Nephron progenitor cell (in vitro differentiated cells): ENCODE data around the gene ZNF385B.

ENCODE experiments used
- DNase-seq: peaks from one replicate; pipeline ENCODE4 v3.0.0; 2021
- H3K27ac Mint-ChIP-seq: 2 replicates; pipeline ENCODE4 v1.8.0; 2021; ENCODE audit warnings: mild to moderate bottlenecking, moderate library complexity, mixed read lengths
- H3K27me3 Mint-ChIP-seq: 2 replicates; pipeline ENCODE4 v1.8.0; 2021; ENCODE audit warnings: mild to moderate bottlenecking, low read depth, mixed read lengths; ENCODE audit not compliant: poor library complexity
- H3K36me3 Mint-ChIP-seq: 2 replicates; pipeline ENCODE4 v1.8.0; 2021; ENCODE audit warnings: low read depth, mixed read lengths
- H3K4me1 Mint-ChIP-seq: 2 replicates; pipeline ENCODE4 v1.8.0; 2021; ENCODE audit warnings: mixed read lengths
- H3K4me3 Mint-ChIP-seq: 2 replicates; pipeline ENCODE4 v1.8.0; 2021; ENCODE audit warnings: mild to moderate bottlenecking, moderate library complexity, mixed read lengths
- H3K9me3 Mint-ChIP-seq: 2 replicates; pipeline ENCODE4 v1.8.0; 2021; ENCODE audit warnings: mild to moderate bottlenecking, moderate library complexity, mixed read lengths
- TF ChIP-seq, protein P1 (sequence below): fragments of 200-600 bp; sonication (generic); IDR thresholded peaks from 2 replicates; pipeline ENCODE4 v1.5.0; 2021; ENCODE audit warnings: antibody characterized with exemption

The ZNF385B gene

DNA sequence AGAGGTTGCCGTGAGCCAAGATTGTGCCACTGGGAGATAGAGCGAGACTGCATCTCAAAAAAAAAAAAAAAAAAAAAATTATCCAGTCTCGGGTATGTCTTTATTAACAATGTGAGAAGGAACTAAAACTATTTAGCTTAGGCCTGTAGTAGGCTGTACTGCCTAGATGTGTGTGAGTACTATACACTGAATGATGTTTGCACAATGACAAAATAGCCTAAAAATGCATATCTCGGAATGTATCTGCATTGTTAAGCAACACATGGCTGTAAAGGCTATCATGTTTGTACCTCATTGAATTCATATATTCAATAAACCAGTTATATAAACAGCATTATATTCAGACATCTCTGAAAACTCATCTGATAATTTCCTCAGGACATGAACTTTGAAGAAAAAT lies 405.6 kb downstream of the ZNF385B start:
- Mint-ChIP-seq H3K4me3 (no peak overlapping the region), H3K27me3 (no peaks in the 10 kb centered on the region), H3K36me3 (no peaks in the 10 kb centered on the region), H3K4me1 (no peaks in the 10 kb centered on the region), H3K27ac (no peak overlapping the region), H3K9me3 (peaks cover 15% of the 10 kb centered on the region)
- DNase-seq, result no peak
- TF ChIP-seq, protein P1, sequence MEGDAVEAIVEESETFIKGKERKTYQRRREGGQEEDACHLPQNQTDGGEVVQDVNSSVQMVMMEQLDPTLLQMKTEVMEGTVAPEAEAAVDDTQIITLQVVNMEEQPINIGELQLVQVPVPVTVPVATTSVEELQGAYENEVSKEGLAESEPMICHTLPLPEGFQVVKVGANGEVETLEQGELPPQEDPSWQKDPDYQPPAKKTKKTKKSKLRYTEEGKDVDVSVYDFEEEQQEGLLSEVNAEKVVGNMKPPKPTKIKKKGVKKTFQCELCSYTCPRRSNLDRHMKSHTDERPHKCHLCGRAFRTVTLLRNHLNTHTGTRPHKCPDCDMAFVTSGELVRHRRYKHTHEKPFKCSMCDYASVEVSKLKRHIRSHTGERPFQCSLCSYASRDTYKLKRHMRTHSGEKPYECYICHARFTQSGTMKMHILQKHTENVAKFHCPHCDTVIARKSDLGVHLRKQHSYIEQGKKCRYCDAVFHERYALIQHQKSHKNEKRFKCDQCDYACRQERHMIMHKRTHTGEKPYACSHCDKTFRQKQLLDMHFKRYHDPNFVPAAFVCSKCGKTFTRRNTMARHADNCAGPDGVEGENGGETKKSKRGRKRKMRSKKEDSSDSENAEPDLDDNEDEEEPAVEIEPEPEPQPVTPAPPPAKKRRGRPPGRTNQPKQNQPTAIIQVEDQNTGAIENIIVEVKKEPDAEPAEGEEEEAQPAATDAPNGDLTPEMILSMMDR, result no peak

DNA sequence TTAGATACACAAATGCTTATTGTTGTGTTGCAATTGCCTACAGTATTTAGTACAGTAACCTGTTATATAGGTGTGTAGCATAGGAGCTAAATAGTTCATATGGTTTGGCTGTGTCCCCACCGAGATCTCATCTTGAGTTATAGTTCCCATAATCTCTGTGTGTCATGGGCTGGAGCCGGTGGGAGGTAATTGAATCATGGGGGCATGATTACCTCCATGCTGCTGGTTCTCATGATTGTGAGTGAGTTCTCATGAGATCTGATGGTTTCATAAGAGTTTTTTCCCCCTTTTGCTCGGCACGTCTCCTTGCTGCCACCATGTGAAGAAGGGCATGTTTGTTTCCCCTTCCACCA lies 406.3 kb downstream of the ZNF385B start:
- no peak for DNase-seq
- Mint-ChIP-seq H3K4me1 (no peaks in the 10 kb centered on the region), H3K27me3 (no peaks in the 10 kb centered on the region), H3K27ac (no peak overlapping the region), H3K36me3 (no peaks in the 10 kb centered on the region), H3K4me3 (no peak overlapping the region), H3K9me3 (peaks cover 15% of the 10 kb centered on the region)
- TF ChIP-seq, protein P1, result no peak

DNA sequence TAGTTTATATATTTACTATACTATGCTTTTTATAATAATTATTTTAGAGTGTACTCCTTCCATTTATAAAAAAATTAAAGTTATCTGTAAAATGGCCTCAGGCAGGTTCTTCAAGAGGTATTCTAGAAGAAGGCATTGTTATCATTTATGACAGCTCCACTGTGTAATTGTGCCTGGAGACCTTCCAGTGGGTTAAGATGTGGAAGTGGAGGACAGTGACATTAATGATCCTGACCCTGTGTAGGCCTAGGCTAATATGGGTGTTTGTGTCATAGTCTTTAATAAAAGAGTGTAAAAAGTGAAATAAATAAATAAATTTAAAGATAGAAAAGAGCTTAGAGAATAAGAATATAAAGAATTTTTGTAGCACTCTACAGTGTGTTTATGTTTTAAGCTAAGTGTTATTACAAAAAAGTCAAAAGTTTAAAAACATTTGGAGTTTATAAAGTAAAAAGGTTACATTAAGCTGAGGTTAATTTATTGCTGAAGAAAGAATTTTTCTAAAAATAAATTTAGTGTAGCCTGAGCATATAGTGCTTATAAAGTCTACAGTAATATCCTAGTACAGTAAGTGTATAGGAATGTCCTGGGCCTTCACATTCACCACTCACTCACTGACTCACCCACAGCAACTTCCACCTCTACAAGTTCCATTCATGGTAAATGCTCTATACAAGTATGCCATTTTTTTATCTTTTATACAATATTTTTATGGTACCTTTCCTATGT lies 406.8 kb downstream of the ZNF385B start:
- Mint-ChIP-seq H3K4me1 (no peaks in the 10 kb centered on the region), H3K9me3 (peaks cover 15% of the 10 kb centered on the region), H3K27me3 (no peaks in the 10 kb centered on the region), H3K4me3 (no peak overlapping the region), H3K36me3 (no peaks in the 10 kb centered on the region), H3K27ac (no peak overlapping the region)
- no peak for DNase-seq
- TF ChIP-seq, protein P1, result no peak

DNA sequence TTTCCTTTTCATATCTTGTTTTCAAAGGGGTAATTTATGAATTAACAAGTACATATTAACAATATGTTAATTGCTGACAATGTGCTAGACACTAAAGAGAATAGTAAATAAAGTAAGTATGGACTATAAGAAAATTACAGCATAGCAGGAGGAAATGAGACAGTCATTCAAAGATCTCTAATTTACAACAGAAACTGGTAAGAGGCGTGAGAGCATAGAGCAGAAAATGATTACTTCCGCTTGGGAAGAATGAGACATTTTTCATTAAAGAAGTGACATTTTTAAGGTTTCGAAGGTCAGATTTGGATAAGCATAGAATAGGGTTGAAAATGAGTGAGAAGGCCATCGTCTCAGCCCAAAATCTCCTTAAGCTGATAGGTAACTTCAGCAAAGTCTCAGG lies 412.4 kb downstream of the ZNF385B start:
- Mint-ChIP-seq H3K36me3 (no peaks in the 10 kb centered on the region), H3K4me3 (no peak overlapping the region), H3K27ac (no peak overlapping the region)

DNA sequence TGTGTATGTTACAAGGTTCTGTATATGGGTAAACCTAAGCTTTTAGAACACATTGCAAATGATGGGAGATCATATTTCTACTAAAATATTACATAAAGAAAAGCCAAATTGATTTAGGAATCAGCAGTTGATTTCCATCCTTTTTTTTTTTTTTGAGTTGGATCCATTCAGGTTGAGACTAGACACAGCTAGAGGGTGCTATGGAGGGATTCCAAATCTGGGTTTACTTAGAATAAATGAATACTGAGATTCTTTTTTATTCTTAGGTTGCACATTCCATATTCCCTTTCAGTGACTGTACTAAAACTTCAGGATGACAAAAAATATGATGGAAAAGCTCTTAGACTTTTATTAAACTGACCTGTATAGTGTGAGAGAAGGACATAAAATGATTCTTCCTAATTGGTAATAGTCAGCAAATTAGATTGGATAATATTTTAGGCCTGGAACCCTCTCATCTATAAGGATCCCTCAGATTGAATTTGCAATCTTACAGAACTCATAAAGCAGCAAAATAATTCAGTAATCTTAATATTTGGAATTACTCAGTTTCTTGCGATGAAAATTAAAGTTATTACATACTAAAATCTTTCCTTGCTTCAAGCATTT lies 413.5 kb downstream of the ZNF385B start:
- H3K4me3 Mint-ChIP-seq, result no peak overlapping the region
- no peak overlapping the region for H3K27ac Mint-ChIP-seq
- TF ChIP-seq, protein P1, result no peak
- H3K4me1 Mint-ChIP-seq, result peaks cover 4% of the 10 kb centered on the region
- no peaks in the 10 kb centered on the region for H3K36me3 Mint-ChIP-seq
- H3K27me3 Mint-ChIP-seq, result peaks cover 3% of the 10 kb centered on the region
- peaks cover 5% of the 10 kb centered on the region for H3K9me3 Mint-ChIP-seq
- DNase-seq, result no peak

More for the DNA sequence above, 412.4 kb downstream of the ZNF385B start:
- no peaks in the 10 kb centered on the region for H3K4me1 Mint-ChIP-seq
- TF ChIP-seq, protein P1, result no peak
- H3K27me3 Mint-ChIP-seq, result peaks cover 3% of the 10 kb centered on the region
- no peak for DNase-seq
- H3K9me3 Mint-ChIP-seq, result peaks cover 5% of the 10 kb centered on the region

DNA sequence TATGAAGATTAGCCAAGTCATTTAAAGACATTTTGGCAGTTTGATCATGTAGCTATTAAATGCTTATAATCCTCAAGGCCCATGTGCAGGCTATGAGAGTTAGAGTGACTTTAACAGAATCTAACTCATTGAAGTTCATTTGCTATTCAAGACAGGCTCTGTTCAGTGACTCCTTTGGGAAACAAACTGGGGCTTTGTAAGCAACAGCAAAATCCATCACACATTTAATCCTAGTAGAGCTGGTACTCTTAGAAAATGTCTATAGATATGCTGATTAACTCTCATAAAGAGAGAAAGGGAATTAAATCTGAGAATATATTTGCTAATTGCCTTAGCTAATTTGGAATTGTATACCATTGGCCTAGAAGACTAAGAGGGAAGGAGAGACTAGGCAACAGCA lies 414.0 kb downstream of the ZNF385B start:
- Mint-ChIP-seq H3K4me1 (peaks cover 5% of the 10 kb centered on the region), H3K27me3 (peaks cover 3% of the 10 kb centered on the region), H3K4me3 (no peak overlapping the region), H3K36me3 (no peaks in the 10 kb centered on the region), H3K9me3 (peaks cover 5% of the 10 kb centered on the region), H3K27ac (no peak overlapping the region)
- TF ChIP-seq, protein P1, result no peak
- no peak for DNase-seq
